ENCODE measurements around the gene TMCC2.

- TF ChIP-seq, protein P1, sequence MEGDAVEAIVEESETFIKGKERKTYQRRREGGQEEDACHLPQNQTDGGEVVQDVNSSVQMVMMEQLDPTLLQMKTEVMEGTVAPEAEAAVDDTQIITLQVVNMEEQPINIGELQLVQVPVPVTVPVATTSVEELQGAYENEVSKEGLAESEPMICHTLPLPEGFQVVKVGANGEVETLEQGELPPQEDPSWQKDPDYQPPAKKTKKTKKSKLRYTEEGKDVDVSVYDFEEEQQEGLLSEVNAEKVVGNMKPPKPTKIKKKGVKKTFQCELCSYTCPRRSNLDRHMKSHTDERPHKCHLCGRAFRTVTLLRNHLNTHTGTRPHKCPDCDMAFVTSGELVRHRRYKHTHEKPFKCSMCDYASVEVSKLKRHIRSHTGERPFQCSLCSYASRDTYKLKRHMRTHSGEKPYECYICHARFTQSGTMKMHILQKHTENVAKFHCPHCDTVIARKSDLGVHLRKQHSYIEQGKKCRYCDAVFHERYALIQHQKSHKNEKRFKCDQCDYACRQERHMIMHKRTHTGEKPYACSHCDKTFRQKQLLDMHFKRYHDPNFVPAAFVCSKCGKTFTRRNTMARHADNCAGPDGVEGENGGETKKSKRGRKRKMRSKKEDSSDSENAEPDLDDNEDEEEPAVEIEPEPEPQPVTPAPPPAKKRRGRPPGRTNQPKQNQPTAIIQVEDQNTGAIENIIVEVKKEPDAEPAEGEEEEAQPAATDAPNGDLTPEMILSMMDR (IDR thresholded peaks at IDR 0.05): no peak
- no peak for TF ChIP-seq POLR2A (IDR thresholded peaks at IDR 0.05)
These were observed 23.2 kb upstream of the TMCC2 start for GRCh38 chr1:205204552-205204951.

Measured in testis (tissue), 2 donors.